ENCODE results near the gene ARNT2.

GRCh38 chr15:80551348-80551747 lies 147.2 kb downstream of the ARNT2 start:
- no peak for TF ChIP-seq CTCF (IDR thresholded peaks at IDR 0.05; ENCODE audit: poor library complexity)
- TF ChIP-seq EZH2 (IDR thresholded peaks at IDR 0.05; ENCODE audit: borderline replicate concordance) = no peak
- no peak for TF ChIP-seq EZH2phosphoT487 (IDR thresholded peaks at IDR 0.05; ENCODE audit: low read depth, severe bottlenecking, unreplicated experiment)

All from hepatocyte (in vitro differentiated cells).